Hepatocyte (in vitro differentiated cells): ENCODE results near the gene SERINC5. TPM values are rescaled to one million over a fixed set of nuclear protein-coding genes. Genes with fewer than 3 reads are reported as not detected.

Experiments
- DNase-seq: peaks from one replicate; pipeline ENCODE4 v3.0.0-alpha.2; 2016; ENCODE audit warnings: low spot score
- H2AFZ ChIP-seq: fragments of 200-600 bp; sonication (generic); 2 replicates; pipeline ENCODE4 v1.6.0; 2016; ENCODE audit warnings: antibody characterized with exemption, mild to moderate bottlenecking
- H3K27ac ChIP-seq: fragments of 200-600 bp; sonication (generic); 2 replicates; pipeline ENCODE4 v1.5.1; 2016; ENCODE audit warnings: mild to moderate bottlenecking
- H3K27me3 ChIP-seq: fragments of 200-600 bp; sonication (generic); 2 replicates; pipeline ENCODE4 v1.6.1; 2016
- H3K36me3 ChIP-seq: fragments of 200-600 bp; sonication (generic); replicated peaks from 2 replicates; pipeline ENCODE4 v1.5.1; 2016; ENCODE audit warnings: low read depth; ENCODE audit not compliant: insufficient read depth
- H3K4me1 ChIP-seq: fragments of 200-600 bp; sonication (generic); 2 replicates; pipeline ENCODE4 v1.5.1; 2016; ENCODE audit warnings: mild to moderate bottlenecking, moderate library complexity; ENCODE audit not compliant: insufficient read depth
- H3K4me2 ChIP-seq: fragments of 200-600 bp; sonication (generic); 2 replicates; pipeline ENCODE4 v1.6.0; 2016
- H3K4me3 ChIP-seq: fragments of 200-600 bp; sonication (generic); 2 replicates; pipeline ENCODE4 v1.5.1; 2016; ENCODE audit warnings: mild to moderate bottlenecking
- H3K79me2 ChIP-seq: fragments of 200-600 bp; sonication (generic); 2 replicates; pipeline ENCODE4 v1.6.0; 2017; ENCODE audit warnings: mild to moderate bottlenecking
- H3K9me2 ChIP-seq: fragments of 200-600 bp; sonication (generic); replicated peaks from 2 replicates; pipeline ENCODE4 v1.6.0; 2017; ENCODE audit warnings: mild to moderate bottlenecking; ENCODE audit not compliant: insufficient read depth
- H3K9me3 ChIP-seq: fragments of 200-600 bp; sonication (generic); 2 replicates; pipeline ENCODE4 v1.5.1; 2016; ENCODE audit warnings: low read depth, mild to moderate bottlenecking
- H4K20me1 ChIP-seq: fragments of 200-600 bp; sonication (generic); 2 replicates; pipeline ENCODE4 v1.6.0; 2016; ENCODE audit warnings: mild to moderate bottlenecking; ENCODE audit not compliant: insufficient read depth, poor library complexity, severe bottlenecking
- CTCF ChIP-seq: fragments of 200-600 bp; sonication (generic); IDR thresholded peaks from 2 replicates; pipeline ENCODE4 v1.5.1; 2016; ENCODE audit warnings: antibody characterized with exemption, mild to moderate bottlenecking; ENCODE audit not compliant: poor library complexity
- EZH2 ChIP-seq: fragments of 200-600 bp; sonication (generic); IDR thresholded peaks from 2 replicates; pipeline ENCODE4 v1.6.1; 2016; ENCODE audit warnings: antibody characterized with exemption, mild to moderate bottlenecking, borderline replicate concordance
- EZH2phosphoT487 ChIP-seq: fragments of 200-600 bp; sonication (generic); IDR thresholded peaks from one replicate; pipeline ENCODE4 v1.6.1; 2018; ENCODE audit warnings: antibody characterized with exemption, mild to moderate bottlenecking, low read depth, moderate library complexity; ENCODE audit not compliant: unreplicated experiment, severe bottlenecking
- WGBS: methylation state at CpG from one replicate; pipeline ENCODE4 v1.1.6; 2016; ENCODE audit warnings: low lambda C conversion rate; ENCODE audit errors: missing lambda C conversion rate; 5-methylcytosine and 5-hydroxymethylcytosine counted together
- polyA plus RNA-seq: library from polyadenylated mRNA; unstranded; fragments of >200 nt; fragmentation: Nextera tagmentation; extraction: Ambion mirVana; gene quantifications from 2 replicates; pipeline ENCODE4 v1.2.1, GENCODE V29; 2016
- total RNA-seq: library from RNA; depleted of rRNA; stranded (reverse); fragments of >200 nt; gene quantifications from 2 replicates; pipeline ENCODE4 v1.2.3, GENCODE V29; 2014

SERINC5 gene
- total and polyA plus RNA-seq, 2 experiments from 2014 or later: 19.3 to 70.2 TPM

- no peak for TF ChIP-seq EZH2phosphoT487
- no peak for TF ChIP-seq CTCF
- no peak for TF ChIP-seq EZH2
Observed at GRCh38 chr5:80141681-80142080, 114.2 kb downstream of the SERINC5 start.

GRCh38 chr5:80141147-80141671 lies 114.6 kb downstream of the SERINC5 start:
- 40% methylated on average over 13 of the region's 13 CpGs for WGBS
- Histone ChIP-seq H3K27ac (peak overlapping the region; percentile 84), H3K36me3 (no peaks in the 10 kb centered on the region), H3K4me3 (no peak overlapping the region), H3K4me2 (no peak overlapping the region), H3K9me2 (no peaks in the 10 kb centered on the region), H3K9me3 (no peaks in the 10 kb centered on the region), H3K4me1 (peaks cover 9% of the 10 kb centered on the region), H3K27me3 (no peaks in the 10 kb centered on the region), H2AFZ (no peak overlapping the region), H4K20me1 (no peaks in the 10 kb centered on the region), H3K79me2 (no peaks in the 10 kb centered on the region)
- no peak for TF ChIP-seq EZH2
- no peak for TF ChIP-seq CTCF
- TF ChIP-seq EZH2phosphoT487: no peak
- DNase-seq: peak; percentile 56

More at GRCh38 chr5:80141681-80142080, 114.2 kb downstream of the SERINC5 start:
- no peak for DNase-seq
- Histone ChIP-seq H3K4me2 (no peak overlapping the region), H3K27me3 (no peaks in the 10 kb centered on the region), H3K4me3 (no peak overlapping the region), H3K4me1 (peaks cover 9% of the 10 kb centered on the region), H3K36me3 (no peaks in the 10 kb centered on the region), H3K27ac (peak overlapping the region; percentile 84), H3K9me3 (no peaks in the 10 kb centered on the region), H3K9me2 (no peaks in the 10 kb centered on the region), H4K20me1 (no peaks in the 10 kb centered on the region), H2AFZ (no peak overlapping the region), H3K79me2 (no peaks in the 10 kb centered on the region)
- 48% methylated on average over 3 of the region's 3 CpGs for WGBS

GRCh38 chr5:80140496-80140895 lies 115.4 kb downstream of the SERINC5 start:
- H3K9me3 ChIP-seq: no peaks in the 10 kb centered on the region
- H3K4me3 ChIP-seq: no peak overlapping the region
- H3K9me2 ChIP-seq: no peaks in the 10 kb centered on the region
- TF ChIP-seq CTCF (no peak), EZH2phosphoT487 (no peak), EZH2 (no peak)
- DNase-seq: no peak
- peak overlapping the region; percentile 41 for H3K27ac ChIP-seq
- H3K4me2 ChIP-seq: no peak overlapping the region
- peaks cover 9% of the 10 kb centered on the region for H3K4me1 ChIP-seq
- 63% methylated on average over 3 of the region's 3 CpGs for WGBS
- no peak overlapping the region for H2AFZ ChIP-seq
- no peaks in the 10 kb centered on the region for H3K27me3 ChIP-seq
- no peaks in the 10 kb centered on the region for H4K20me1 ChIP-seq
- no peaks in the 10 kb centered on the region for H3K36me3 ChIP-seq
- no peaks in the 10 kb centered on the region for H3K79me2 ChIP-seq
